ENCODE data around the gene CYP2W1. TPM values are rescaled to one million over a fixed set of nuclear protein-coding genes. Genes with fewer than 3 reads are reported as not detected.

Gene CYP2W1
- total and polyA plus RNA-seq, 2 experiments from 2014 or later = not detected

DNA sequence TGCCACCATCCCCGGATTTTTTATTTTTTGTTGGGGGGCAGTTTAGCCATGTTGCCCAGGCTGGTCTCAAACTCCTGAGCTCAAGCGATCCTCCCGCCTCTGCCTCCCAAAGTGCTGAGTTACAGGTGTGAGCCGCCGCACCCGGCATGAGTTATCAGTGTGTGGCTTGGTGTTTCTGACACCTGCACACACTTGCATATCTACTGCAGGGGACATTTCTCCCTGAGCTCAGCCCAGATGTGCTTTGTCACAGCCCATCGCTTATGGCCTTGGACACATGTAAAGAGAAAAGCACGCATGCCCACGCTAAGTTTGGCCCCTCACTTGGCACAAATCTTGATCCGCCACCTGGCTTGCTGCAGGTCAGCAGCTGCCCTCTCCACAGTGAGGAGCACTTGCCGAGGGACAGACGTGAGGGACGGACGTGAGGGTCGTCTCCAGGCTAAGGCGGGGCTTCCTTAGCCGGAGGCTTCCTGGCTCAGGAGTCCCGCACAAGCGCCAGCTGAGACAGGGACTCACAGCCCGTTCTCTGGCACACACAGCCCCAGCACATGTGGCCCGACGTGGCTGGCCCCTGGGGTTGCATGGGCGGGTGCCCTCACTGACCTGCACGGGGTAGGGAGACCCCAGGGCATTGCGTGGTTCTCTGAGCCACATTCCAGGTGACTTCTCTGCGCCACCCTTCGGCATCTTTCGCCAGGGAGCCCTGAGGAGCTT is 11.8 kb downstream of the CYP2W1 start:
- H3K9ac ChIP-seq = no peak overlapping the region
- H3K79me2 ChIP-seq (ENCODE audit: insufficient read depth) = no peaks in the 10 kb centered on the region
- H3F3A ChIP-seq (ENCODE audit: insufficient read depth) = no peaks in the 10 kb centered on the region
- H2AFZ ChIP-seq = no peak overlapping the region
- TF ChIP-seq EZH2phosphoT487 (IDR thresholded peaks at IDR 0.05; ENCODE audit: insufficient read depth, low read depth) (no peak), EZH2 (IDR thresholded peaks at IDR 0.05; ENCODE audit: insufficient read depth, poor library complexity, severe bottlenecking) (no peak)
- H3K27me3 ChIP-seq (replicated peaks; ENCODE audit: insufficient read depth) = no peaks in the 10 kb centered on the region
- H3K4me1 ChIP-seq (ENCODE audit: insufficient read depth) = 0 out of 2 replicates have a peak, but pooled peaks cover 3% of the 10 kb centered on the region
- H3K9me3 ChIP-seq (ENCODE audit: low read depth) = no peaks in the 10 kb centered on the region
- DNase-seq = no peak
- H3K9me2 ChIP-seq (ENCODE audit: insufficient read depth) = no peaks in the 10 kb centered on the region
- no peak overlapping the region for H3K4me2 ChIP-seq (ENCODE audit: unreplicated experiment)
- 72 to 76% methylated on average over 28 of the region's 28 CpGs for WGBS, 2 experiments (ENCODE audit: low coverage in 1 of 2, low lambda C conversion rate in 2 of 2, missing lambda C conversion rate in 2 of 2)
- H3K4me3 ChIP-seq = no peak overlapping the region
- H3K27ac ChIP-seq = no peak overlapping the region
- H4K20me1 ChIP-seq (ENCODE audit: insufficient read depth) = no peaks in the 10 kb centered on the region
- in situ Hi-C loops (cut with MboI) = loop anchor here (5.0 kb wide), 1 partner anchor 68 kb away; no protein-coding TSS in a partner anchor
- H3K36me3 ChIP-seq (ENCODE audit: low read depth) = no peaks in the 10 kb centered on the region

DNA sequence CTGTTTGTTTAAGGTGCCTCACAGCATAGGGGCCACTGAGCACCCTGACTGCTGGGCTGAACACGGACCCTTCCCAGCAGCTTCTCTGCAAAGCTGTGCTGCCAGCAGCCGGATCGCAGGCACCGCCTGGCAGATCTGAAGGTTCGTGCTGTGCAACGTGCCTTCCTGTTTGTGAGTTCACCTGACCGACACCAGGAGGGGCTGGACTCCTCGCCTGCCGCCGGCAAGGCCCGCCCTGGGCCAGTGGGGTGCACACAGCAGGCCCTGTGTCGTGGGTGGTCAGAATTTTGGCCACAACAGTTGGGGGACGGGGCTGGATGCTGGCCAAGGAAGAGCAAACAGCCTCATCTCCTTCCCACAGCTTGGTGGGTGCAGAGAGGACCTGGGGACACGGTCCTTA is 12.6 kb downstream of the CYP2W1 start:
- Histone ChIP-seq H3K9me3 (ENCODE audit: low read depth) (no peaks in the 10 kb centered on the region), H3K79me2 (ENCODE audit: insufficient read depth) (no peaks in the 10 kb centered on the region), H4K20me1 (ENCODE audit: insufficient read depth) (no peaks in the 10 kb centered on the region), H3F3A (ENCODE audit: insufficient read depth) (no peaks in the 10 kb centered on the region), H3K4me1 (ENCODE audit: insufficient read depth) (0 out of 2 replicates have a peak, but pooled peaks cover 3% of the 10 kb centered on the region), H3K27me3 (replicated peaks; ENCODE audit: insufficient read depth) (no peaks in the 10 kb centered on the region), H3K9me2 (ENCODE audit: insufficient read depth) (no peaks in the 10 kb centered on the region), H3K36me3 (ENCODE audit: low read depth) (no peaks in the 10 kb centered on the region), H3K9ac (no peak overlapping the region), H3K4me3 (no peak overlapping the region), H3K4me2 (ENCODE audit: unreplicated experiment) (no peak overlapping the region), H2AFZ (no peak overlapping the region), H3K27ac (no peak overlapping the region)
- 76 to 79% methylated on average over 13 to 14 of the region's 14 CpGs for WGBS, 2 experiments (ENCODE audit: low coverage in 1 of 2, low lambda C conversion rate in 2 of 2, missing lambda C conversion rate in 2 of 2)
- DNase-seq = no peak
- in situ Hi-C loops (cut with MboI) = no loop called here
- TF ChIP-seq EZH2 (IDR thresholded peaks at IDR 0.05; ENCODE audit: insufficient read depth, poor library complexity, severe bottlenecking) (no peak), EZH2phosphoT487 (IDR thresholded peaks at IDR 0.05; ENCODE audit: insufficient read depth, low read depth) (no peak)

DNA sequence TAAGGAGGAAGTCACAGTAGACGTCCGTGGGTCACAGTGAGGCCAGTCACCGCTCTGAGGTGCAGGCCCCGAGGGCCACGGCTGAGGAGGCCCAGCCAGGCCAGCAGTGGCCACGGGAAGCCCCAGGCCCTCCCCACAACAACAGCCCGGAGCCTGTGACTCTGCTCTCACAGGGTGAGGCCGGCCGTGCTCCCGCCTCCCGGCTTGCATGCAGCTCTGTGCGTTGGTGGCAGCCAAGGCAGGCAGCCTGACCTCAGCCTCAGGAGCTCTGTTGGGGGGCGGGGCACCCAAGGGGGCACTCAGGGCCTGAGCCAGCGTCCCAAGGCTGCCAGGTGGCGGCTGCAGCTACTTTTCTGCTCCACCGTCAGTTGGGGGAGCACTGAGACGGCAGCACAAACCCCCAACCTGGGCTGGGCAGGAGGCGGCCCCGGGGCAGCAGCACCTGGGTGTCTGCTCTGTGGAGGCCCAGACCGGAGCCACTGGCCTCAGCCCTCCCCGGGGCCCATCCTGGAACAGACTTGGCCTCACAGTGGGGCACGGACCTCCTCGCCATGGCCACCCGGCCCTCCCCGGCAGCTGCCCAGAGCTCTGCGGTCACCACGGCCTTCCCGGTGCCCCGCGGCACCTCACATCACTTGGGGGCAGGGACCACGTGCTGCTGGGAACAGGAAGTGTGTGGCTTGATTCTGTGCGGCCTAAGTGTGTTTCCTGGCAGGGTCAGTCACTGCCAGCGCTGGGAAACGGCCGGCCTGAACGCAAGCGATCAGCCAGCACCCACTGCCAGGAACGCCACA is 13.3 kb downstream of the CYP2W1 start:
- H3K9ac ChIP-seq = no peak overlapping the region
- H3K27me3 ChIP-seq (replicated peaks; ENCODE audit: insufficient read depth) = no peaks in the 10 kb centered on the region
- 0 out of 2 replicates have a peak, but pooled peaks cover 3% of the 10 kb centered on the region for H3K4me1 ChIP-seq (ENCODE audit: insufficient read depth)
- no peaks in the 10 kb centered on the region for H3K9me2 ChIP-seq (ENCODE audit: insufficient read depth)
- H3K9me3 ChIP-seq (ENCODE audit: low read depth) = no peaks in the 10 kb centered on the region
- no peak overlapping the region for H2AFZ ChIP-seq
- DNase-seq = no peak
- no peaks in the 10 kb centered on the region for H3K79me2 ChIP-seq (ENCODE audit: insufficient read depth)
- H3K4me2 ChIP-seq (ENCODE audit: unreplicated experiment) = no peak overlapping the region
- 90 to 94% methylated on average over 27 to 34 of the region's 38 CpGs for WGBS, 2 experiments (ENCODE audit: low coverage in 1 of 2, low lambda C conversion rate in 2 of 2, missing lambda C conversion rate in 2 of 2)
- no peaks in the 10 kb centered on the region for H3F3A ChIP-seq (ENCODE audit: insufficient read depth)
- H3K4me3 ChIP-seq = no peak overlapping the region
- no peak overlapping the region for H3K27ac ChIP-seq
- no peaks in the 10 kb centered on the region for H3K36me3 ChIP-seq (ENCODE audit: low read depth)
- TF ChIP-seq EZH2 (IDR thresholded peaks at IDR 0.05; ENCODE audit: insufficient read depth, poor library complexity, severe bottlenecking) = no peak
- no peak for TF ChIP-seq EZH2phosphoT487 (IDR thresholded peaks at IDR 0.05; ENCODE audit: insufficient read depth, low read depth)
- H4K20me1 ChIP-seq (ENCODE audit: insufficient read depth) = no peaks in the 10 kb centered on the region
- in situ Hi-C loops (cut with MboI) = no loop called here

DNA sequence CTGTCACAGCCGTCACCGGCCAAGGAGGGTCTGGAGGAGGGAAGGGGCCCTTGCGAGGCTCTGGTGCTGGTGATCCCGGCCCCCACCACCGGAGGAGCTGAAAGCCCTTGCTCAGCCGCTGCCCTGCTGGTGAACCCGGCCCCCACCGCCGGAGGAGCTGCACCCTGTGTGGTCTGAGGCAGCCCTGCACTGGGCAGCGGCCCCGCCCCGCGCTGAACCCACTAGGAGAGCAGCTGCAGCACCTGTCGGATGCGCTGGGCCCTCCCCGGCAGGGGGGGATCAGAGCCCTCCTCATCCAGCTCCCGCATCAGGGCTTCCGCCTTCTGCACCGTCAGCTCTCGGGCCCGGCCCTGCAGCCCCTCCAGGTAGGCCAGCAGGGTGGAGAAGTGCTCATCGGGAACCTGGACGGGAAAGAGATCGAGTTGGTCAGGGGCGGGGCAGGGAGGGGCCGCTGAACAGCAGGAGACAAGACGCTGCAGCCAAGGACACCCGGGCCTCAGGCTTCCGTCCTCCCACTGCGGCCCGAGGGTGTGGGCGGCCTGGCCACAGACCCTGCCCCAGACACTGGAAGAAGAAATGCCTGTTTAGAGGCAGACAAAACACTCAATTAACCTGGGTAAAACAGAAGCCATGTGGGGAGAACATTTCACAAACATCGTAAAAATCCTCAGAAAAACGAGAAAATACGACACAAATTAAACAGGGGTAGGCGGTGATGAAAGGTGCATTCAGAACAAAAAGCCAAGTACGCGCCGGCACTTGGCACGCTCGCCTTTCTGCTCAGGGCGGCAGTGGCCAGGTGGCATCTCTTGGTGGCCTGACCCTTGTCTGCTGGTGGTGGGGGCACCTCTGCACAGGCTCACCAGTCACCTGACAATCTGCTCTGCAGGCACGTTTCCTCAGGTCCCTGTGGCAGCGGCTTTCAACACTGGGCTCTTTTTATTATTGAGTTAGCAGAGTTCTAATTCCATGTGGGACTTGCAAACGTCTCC is 14.7 kb downstream of the CYP2W1 start:
- in situ Hi-C loops (cut with MboI) = no loop called here
- 84 to 87% methylated on average over 38 to 44 of the region's 45 CpGs for WGBS, 2 experiments (ENCODE audit: low coverage in 1 of 2, low lambda C conversion rate in 2 of 2, missing lambda C conversion rate in 2 of 2)

More for the DNA sequence above, 14.7 kb downstream of the CYP2W1 start:
- Histone ChIP-seq H2AFZ (no peak overlapping the region), H3K27ac (no peak overlapping the region), H3K4me3 (no peak overlapping the region), H3K27me3 (replicated peaks; ENCODE audit: insufficient read depth) (no peaks in the 10 kb centered on the region), H3K9ac (no peak overlapping the region), H3K4me1 (ENCODE audit: insufficient read depth) (0 out of 2 replicates have a peak, but pooled peaks cover 3% of the 10 kb centered on the region), H3K36me3 (ENCODE audit: low read depth) (no peaks in the 10 kb centered on the region), H3K9me2 (ENCODE audit: insufficient read depth) (no peaks in the 10 kb centered on the region), H3F3A (ENCODE audit: insufficient read depth) (no peaks in the 10 kb centered on the region), H3K4me2 (ENCODE audit: unreplicated experiment) (no peak overlapping the region), H3K79me2 (ENCODE audit: insufficient read depth) (no peaks in the 10 kb centered on the region), H3K9me3 (ENCODE audit: low read depth) (no peaks in the 10 kb centered on the region), H4K20me1 (ENCODE audit: insufficient read depth) (no peaks in the 10 kb centered on the region)
- DNase-seq = no peak
- TF ChIP-seq EZH2phosphoT487 (IDR thresholded peaks at IDR 0.05; ENCODE audit: insufficient read depth, low read depth) (no peak), EZH2 (IDR thresholded peaks at IDR 0.05; ENCODE audit: insufficient read depth, poor library complexity, severe bottlenecking) (no peak)

All from GM23248 (cell line).